Daoy (cell line): ENCODE measurements around the gene R3HCC1L. TPM values are rescaled to one million over a fixed set of nuclear protein-coding genes. Genes with fewer than 3 reads are reported as not detected.
A peak's percentile ranks its signal among the peaks of the same experiment; 100 is the strongest.

ENCODE experiments used
- DNase-seq: peaks from one replicate; pipeline ENCODE4 v3.0.0-alpha.2; 2015; ENCODE audit warnings: low read depth
- total RNA-seq: library from RNA; depleted of rRNA; stranded (reverse); fragments of >200 nt; shearing (Covaris generic); gene quantifications from 2 replicates; pipeline ENCODE4 v1.2.3, GENCODE V29; 2014; rRNA removed

The R3HCC1L gene
- 11.8 and 14.0 TPM in 2 replicates for total RNA-seq

DNA sequence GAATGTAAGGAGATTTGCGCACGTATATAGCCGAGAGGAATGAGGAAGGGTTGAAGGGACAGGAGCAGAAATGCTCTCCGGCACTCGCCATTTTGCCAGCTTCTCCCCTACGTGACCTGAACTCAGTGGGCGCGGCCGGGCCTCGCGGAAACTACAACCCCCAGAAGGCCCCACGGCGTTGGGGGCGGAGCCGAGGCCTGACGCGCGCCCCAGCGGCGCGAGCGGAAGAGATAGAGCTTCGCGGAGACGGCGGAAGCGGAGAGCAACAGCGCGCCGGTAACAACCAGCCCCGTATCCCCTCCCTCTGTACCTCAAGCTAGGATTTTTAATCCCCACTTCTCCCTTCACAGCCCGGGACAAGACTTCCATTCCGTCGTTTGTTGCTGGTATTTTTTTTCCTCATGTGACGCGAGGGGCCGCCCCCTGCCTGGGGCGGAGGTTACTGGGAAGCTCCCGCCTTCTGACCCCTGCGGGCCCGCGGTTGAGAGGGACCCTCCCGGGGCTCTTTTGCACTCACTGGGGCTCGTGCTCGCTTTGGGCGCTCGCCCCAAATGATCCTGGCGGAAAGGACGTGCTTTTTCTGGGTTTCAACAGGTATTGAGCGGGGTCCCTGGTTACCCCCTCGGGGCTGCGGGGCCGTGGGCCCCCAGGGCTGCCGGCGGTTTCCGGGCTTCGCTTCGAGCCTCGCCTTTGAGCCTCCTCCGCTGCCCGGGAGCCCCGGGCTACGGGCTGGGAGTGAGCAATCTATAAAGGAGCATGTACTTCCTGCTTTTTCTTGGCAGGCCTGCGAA lies at the start of gene R3HCC1L:
TSS of gene R3HCC1L (plus strand) at position 227 of the 791 bp plus-strand sequence. CDS start 73,458 bp downstream, outside the sequence.
- DNase-seq, result peak; percentile 90

DNA sequence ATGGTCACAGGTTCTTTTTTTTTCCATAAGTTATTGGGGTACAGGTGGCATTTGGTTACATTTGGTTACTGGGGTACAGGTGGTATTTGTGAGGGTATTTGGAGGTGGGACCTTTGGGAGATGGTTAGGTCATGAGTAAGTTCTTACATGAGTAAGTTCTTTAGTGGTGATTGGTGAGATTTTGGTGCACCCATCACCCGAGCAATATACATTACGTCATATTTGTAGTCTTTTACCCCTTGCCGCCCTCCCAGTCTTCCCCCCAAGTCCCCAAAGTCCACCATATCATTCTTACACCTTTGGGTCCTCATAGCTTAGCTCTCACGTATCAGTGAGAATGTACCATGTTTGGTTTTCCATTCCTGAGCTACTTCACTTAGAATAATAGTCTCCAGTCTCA lies 49.2 kb upstream of the R3HCC1L start:
- no peak for DNase-seq

DNA sequence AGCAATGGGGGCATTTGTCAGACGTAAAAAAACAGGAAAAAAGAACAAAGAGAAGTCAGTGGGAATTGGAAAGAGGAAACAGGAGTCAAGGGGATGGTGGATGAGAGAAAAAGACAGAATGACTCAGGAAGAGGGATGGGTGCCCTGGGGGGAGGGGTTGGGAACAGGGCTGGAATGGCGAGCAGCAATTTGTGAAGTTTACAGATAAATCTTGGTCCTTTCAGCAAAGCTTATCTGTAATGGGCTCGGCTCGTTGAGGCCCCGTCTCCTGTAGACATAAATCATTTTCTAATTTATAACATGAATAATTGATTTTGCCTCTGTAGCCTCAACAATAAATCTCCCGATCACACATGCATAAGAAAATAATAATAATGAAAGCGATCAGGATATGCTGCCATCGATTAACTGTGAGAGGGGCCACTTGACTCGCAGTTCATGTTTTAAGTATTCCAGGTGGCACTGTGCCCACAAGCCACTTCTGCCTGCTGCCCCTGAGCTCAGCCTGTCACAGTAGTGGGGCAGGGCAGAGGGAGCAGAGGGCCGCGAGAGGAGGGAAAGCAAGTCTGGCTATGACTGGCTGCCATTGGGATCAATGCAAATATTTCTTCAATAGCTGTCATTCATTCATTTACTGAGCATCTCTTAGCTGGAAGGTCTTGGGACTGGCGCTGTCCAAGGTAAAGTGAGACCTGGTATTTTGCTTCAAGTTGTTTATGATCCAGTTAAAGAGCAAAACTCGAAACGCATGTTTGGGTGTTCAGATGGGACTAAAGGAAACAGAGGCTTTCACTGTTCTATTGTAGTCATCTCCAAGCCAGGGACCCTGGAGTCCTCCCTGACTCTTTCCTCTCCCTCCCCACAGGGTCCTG lies 47.4 kb upstream of the R3HCC1L start:
- no peak for DNase-seq

DNA sequence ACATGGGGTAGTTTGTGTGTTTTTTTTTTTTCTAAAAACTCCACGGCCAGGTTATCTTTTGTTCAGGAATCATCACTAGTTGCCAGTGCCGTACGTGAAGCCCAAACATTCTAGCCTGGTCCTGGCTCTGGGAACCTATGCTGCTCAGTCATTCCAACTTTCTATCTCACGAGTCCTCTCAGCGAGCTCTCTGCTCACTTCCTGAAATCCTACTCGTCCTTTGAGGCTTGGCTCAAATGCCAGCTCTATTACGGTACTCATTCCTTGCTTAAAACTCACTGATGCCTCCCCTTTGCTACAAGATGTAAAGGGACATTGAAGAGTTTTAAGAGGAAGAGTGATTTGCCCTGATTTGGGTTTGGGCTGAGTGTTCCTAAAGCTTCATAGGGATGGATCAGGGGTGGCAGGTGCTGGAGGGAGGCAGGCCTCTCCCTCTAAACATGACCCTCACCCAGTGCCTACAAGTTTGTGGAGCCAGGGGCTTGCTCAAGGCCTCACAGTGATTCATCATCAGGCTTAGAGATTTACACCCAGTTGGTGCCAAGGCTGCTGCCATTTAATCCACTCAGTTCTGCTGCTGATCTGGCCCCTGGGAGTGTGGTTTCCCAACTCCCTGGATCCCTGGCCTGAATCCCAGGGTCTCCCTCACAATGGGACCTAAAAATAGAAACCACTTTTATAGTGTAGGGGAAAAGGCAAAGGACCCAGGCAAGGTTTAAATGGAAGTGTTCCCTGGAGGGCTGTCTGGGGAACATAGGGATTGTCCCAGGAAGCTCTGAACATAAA lies 46.1 kb upstream of the R3HCC1L start:
- peak; percentile 65 for DNase-seq

DNA sequence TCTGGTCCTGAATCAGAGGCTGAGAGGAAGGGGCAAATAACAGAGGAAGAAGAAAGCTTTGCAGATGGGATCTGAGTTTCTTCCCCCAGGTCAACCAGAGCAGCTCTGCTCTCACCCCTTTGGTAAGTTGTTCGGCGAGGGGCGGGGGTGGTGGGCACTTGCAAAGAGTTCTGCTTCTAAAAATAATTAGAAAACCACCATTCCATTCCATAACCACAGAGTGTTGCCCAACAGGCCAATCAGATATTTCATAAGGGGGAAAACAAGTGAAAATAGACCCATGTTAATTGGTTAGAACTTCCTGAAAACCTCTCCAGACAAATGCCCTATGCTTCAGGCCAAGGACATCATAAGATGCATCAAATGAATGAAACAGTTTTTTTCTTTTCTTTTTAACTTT lies 43.6 kb upstream of the R3HCC1L start:
- DNase-seq, result no peak

DNA sequence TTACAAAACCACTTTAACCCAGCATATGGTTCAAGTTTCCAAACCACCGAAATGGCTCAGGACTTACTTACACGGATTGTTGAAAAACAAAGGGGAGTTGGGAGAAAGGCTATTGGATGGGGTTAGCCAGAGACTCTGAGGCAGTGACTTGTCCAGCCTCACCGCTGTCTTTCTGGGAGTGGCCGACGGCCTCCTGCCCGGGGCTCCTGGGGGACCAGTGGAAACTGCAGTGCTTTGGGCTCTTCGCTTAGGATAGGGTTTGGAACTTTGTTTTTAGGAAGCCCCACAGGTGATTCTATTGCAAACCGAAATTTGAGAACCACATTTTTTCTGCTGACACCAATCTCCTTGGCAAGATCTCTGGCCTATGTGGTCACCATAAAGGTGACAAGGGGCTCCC lies 38.1 kb upstream of the R3HCC1L start:
- DNase-seq, result no peak

DNA sequence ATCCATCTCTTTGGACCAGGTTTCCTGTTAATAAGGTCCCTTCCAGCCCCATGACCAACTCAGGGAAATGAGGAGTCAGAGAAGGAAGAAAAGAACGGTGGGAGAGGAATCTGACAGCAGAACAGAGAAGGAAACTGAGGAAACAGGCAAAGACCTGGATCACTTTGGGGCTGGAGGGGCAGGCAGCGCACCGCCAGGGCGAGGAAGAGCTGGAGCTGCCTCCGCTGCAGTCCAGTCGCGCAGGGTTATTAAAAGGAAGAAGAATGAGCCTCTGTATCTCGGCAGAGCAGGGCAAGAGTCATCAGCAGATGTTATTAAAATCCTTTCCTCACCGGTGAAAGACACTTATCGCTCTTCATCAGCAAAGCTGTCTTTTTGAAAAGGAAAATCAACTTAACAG lies 37.7 kb upstream of the R3HCC1L start:
- DNase-seq, result no peak

DNA sequence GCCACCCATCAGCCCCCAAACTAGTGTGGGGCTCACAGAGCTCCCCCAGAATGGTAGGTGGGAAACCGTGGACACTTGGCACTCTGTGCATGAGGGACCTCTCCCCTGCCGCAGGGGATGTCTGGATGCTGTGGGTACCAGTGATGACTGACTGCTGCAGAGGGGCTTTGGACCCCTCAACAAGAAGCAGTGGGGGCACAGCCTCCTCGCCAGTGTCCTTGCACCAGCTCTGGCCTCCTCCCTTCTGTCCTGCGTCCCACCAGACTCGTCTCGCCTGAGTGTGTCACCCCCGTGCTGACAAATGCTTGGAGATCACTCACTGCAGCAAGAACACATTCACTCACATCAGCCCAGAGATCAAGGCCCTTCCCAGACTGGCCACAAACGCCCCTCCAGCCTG lies 37.3 kb upstream of the R3HCC1L start:
- DNase-seq, result no peak

DNA sequence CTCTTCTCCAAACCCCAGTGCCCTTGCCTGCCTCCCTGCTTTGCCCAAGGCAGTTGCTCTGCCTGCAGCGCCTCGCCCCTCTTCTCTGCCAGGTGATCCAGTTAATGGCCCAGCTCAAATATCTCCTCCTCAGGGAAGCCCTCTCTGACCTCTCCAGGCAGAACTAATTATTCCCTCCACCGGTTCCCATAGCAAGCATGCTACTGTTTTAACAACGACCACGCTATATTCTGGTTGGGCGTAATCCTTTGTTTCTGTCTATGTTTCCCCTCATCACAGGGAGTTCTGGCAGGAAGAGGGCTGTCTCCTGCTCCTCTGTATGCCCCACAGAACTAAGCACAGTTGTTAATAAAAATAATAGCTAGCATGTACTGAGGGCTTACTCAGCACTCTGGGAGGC lies 36.8 kb upstream of the R3HCC1L start:
- DNase-seq, result no peak

DNA sequence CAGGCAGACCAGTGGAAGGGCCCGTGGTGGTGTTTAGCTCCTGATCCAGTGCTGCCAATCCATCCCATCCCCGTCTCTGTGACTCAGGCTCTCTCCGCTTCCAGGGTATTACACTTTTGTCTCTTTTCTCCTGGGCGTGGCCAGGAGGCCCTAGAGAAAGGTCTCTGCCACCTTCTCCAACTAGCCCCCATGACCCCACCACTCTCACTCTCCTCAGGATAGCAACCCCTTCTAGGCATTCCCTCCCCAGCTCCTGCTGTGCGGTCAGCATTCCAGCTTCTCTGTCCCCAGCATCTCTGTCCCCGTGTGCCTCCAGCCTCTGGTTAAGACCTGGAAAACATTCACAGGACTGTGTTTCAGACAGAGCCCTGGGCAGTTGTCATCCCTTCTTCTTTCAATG lies 36.2 kb upstream of the R3HCC1L start:
- DNase-seq, result no peak

DNA sequence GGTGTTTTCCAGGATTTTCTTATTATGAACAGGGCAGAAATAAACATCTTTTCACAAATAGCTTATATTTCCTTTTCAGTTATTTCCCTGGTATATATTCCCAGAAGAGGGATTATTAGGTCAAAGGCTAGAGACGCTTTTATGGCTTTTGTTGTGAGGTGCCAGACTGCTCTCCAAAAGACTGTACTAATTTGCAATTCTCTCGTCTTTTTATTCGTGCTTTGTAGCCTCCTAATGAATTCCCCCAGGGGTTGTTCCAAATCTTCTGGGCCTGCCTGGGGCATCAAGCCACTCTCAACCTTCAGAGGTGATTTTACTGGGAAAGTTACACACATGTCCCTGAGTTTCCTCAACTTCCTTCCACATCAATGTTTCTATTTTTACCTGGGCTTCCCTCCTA lies 34.0 kb upstream of the R3HCC1L start:
- DNase-seq, result no peak

DNA sequence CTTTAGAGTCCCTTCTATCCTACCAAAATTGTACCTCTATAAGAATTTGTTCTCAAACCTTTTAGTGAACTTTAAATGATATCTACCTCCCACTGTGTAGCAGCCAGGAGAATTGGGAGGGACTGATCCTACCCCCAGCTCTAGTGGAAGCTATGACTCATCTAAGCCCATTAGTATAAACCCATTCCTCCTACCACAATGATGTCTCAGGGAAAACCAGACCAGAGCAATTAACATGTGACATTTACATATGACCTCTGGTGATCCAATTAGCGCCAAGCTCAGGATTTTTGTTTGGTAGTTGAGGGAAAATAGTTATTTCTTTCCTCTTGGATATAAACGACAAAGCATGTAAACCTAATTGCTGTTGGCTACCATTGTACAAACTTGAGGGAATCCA lies 33.1 kb upstream of the R3HCC1L start:
- peak; percentile 73 for DNase-seq

DNA sequence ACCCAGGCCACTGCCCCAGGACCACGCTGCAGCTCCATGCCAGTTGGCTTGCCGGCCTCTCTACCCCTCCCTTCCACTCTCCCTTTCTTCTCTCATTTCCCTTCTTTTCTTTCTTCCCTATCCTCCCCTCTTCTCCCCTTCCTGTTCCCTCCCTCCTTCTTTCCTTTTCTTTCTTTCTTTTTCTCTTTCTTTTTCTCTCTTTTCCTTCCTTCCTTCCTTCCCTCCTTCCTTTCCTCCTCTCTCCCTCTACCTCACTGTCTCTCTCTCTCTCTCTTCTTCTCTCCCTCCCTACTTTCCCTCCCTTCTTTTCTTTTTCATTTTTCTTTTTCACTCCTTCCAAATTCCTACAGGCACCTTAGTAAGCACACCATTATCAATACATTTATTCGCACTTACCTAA lies 30.3 kb upstream of the R3HCC1L start:
- DNase-seq, result no peak

DNA sequence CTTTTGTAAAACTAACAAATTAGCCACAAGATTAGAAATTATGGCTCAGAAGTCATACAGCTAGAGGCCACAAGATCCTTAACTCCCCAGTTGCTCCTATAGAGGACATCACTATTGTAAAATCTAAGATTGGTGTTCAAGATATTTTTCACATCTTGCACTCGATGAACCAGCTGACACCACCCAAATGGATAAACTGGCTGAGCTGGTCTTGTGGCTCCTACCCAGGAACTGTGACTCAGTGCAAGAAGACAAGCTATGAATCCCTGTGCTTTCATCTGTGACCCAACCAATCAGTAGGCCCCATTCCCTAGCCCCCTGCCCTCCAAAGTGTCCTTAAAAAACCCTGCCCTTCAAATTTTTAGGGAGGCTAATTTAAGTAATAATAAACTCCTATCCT lies 27.9 kb upstream of the R3HCC1L start:
- DNase-seq, result no peak

DNA sequence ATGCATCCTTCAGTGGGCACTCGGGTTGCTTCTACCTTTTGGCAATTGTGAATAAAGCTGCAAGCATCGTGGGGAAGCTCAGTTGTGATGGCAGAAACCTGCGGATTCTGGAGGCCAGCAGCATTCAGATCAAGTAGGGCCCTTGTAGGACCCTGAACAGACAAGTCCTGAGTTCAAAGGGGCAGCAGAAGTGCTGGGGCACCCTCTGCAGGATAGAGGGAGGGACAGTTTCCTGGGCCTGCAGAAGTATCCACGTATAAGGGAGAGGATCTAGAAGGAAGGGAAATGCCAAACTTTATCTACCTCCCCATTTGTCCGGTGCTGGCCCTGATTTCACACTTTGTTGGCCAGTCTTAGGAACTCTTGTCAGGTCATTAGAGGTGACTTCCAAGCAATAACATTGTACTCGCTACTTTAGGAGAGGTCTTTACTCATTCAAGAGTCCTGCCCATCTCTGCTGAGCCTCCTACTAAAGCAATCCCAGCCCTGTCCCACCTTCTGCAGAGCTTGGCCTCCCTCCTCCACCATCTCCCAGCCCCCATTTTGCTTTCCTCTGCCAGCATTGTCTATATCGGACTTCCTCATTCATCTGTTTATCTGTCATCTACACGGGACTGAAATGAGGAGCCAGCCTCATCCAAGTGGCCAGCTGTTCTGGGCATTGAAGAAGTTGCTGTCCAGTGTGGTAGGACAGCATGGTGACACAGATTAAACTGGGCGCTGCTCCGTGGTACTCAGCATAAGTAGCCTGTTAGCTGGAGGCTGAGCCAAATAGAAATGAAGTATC lies 26.6 kb upstream of the R3HCC1L start:
- DNase-seq, result no peak

DNA sequence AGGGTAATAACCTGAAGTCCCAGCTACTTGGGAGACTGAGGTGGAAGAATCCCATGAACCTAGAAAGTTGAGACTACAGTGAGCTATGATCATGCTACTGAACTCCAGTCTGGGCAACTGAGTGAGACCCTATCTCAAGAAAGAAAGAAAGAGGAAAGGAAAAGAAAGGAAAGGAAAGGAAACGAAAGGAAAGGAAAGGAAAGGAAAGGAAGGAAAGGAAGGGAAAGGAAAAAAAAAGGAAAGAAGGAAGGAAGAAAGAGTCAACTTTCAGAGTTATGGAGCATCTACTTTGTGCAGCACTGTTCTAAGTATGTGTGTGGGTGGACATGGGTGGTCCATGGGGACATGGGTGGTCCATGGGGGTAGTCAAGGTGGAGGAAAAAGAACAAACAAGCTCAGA lies 24.1 kb upstream of the R3HCC1L start:
- no peak for DNase-seq

DNA sequence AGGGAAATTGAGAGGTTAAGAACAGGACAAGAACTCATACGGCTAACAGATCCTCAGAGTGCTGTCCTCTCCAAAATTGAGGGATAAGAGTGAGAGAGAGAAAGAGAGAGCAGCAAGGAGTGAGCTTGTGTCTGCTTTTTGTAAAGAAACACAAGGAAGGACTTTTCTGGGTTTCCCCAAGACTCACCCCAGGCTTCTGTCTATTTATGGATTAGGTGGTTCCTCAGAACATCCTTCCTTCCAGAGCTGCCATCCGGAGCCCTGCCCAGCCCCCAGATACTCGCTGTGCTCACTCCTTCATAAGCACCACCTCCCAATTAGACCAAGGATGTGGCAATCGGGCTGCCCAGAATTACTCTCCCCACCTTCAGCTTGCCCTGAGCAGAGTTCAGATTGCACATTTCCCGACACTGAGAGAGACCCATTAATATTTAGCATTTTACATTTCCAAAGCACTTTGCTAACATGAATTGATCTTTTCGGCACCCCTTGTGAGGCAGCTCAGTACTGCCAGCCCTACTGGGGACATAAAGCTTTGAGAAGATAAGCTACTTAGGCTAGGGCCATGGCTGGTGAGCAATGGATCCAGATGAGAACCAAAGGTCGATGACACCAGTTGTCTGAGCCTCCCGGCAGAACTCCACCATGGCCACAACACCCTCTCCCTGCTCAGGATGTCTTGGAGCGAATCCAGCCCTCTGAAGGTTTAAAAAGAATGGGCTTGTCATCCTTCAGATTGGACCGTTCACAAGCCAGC lies 19.2 kb upstream of the R3HCC1L start:
- no peak for DNase-seq

DNA sequence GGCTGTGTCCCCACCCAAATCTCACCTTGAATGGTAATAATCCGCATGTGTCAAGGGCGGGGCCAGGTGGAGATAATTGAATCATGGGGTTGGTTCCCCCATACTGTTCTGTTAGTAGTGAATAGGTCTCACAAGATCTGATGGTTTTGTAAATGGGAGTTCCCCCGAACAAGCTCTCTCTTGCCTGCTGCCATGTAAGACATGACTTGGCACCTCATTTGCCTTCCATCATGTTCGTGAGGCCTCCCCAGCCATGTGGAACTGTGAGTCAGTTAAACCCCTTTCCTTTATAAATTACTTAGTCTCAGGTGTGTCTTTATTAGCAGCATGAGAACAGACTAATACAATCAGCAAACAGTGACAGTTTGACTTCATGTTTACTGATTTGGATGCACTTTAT lies 14.6 kb upstream of the R3HCC1L start:
- no peak for DNase-seq

DNA sequence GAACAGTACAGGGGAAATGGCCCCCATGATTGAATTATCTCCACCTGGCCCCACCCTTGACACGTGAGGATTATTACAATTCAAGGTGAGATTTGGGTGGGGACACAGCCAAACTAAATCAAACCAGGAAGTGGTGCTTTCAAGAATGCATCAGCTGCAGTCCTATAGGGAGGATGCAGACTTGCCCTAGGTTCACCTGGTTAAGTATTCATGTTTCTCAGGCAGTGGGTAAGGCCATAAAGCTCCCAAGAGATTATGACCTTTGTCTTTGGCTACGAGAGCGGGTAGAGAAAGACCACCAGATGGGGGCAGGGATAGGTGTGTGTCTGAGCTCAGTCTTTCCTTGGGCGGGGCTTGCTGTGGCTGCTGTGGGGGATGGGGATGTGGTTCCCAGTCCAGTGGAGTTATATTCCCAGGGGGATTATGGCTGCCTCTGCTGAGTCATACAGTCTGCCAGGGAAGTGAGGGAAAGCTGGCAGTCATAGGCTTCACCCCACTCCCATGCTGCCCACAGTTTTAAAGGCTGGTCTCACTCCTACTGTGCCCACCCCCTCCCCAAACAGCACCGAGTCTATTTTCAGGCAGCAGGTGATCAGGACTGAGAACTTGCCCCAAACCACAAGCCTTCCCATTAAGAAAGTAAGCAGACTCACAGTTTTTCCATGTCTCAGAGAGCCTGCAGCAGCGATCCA lies 8.4 kb upstream of the R3HCC1L start:
- peak; percentile 21 for DNase-seq

DNA sequence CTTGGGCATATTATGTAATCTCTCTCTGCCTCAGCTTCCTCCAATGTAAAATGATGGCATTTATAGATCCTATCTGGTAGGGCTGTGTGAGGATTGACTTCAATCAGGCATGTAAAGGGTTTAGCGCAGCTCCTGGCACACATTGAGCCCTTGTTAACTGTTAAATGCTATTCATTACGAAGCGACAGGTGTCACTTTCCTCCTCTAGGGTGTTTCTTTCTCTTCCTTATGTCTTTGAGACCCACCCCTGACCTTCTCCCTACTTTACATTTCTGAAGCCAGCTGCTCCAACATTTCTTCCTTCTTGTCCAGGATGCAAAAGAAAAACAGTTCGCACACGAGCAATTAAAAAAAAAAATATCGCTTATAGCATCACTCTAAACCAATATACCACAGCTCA lies 5.7 kb upstream of the R3HCC1L start:
- no peak for DNase-seq
